ENCODE results near the gene TMEM145.

- TF ChIP-seq, protein P1, sequence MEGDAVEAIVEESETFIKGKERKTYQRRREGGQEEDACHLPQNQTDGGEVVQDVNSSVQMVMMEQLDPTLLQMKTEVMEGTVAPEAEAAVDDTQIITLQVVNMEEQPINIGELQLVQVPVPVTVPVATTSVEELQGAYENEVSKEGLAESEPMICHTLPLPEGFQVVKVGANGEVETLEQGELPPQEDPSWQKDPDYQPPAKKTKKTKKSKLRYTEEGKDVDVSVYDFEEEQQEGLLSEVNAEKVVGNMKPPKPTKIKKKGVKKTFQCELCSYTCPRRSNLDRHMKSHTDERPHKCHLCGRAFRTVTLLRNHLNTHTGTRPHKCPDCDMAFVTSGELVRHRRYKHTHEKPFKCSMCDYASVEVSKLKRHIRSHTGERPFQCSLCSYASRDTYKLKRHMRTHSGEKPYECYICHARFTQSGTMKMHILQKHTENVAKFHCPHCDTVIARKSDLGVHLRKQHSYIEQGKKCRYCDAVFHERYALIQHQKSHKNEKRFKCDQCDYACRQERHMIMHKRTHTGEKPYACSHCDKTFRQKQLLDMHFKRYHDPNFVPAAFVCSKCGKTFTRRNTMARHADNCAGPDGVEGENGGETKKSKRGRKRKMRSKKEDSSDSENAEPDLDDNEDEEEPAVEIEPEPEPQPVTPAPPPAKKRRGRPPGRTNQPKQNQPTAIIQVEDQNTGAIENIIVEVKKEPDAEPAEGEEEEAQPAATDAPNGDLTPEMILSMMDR (conservative IDR thresholded peaks at IDR 0.05; ENCODE audit: low read depth, low read length), result no peak
- no peak for TF ChIP-seq EZH2 (IDR thresholded peaks at IDR 0.05; ENCODE audit: borderline replicate concordance, low read depth, low read length, poor library complexity, severe bottlenecking)
These were observed 34.5 kb upstream of the TMEM145 start for GRCh38 chr19:42278452-42279154.

All from A673 (cell line).